Right lung (tissue), 10 donors: Measurements from ENCODE around the gene IFIT1B. TPM values are rescaled to one million over a fixed set of nuclear protein-coding genes. Genes with fewer than 3 reads are reported as not detected.
A peak's percentile ranks its signal among the peaks of the same experiment; 100 is the strongest.
"Not testable (repeated sequence)": the region's sequence is repeated elsewhere in the genome, so short reads cannot be mapped to it uniquely, and the experiment has no call there.

Experiments
- DNase-seq, 2 donors: peaks; one replicate each; pipeline ENCODE4 v3.0.0-alpha.2; 2013
- long read RNA-seq, 8 donors: transcript quantifications; one replicate each; lab custom pipeline, GENCODE V29; 2026
- polyA plus RNA-seq, 5 donors: library from polyadenylated mRNA; unstranded; fragments of 120-200 nt; gene quantifications; one replicate each; pipeline versions ENCODE4 v1.2.1 to v1.2.3, GENCODE V29; 2013; ENCODE audit warnings: inconsistent platforms in 1 of 5, low replicate concordance in 1 of 5; ENCODE audit not compliant: insufficient read length in 5 of 5, insufficient read depth in 1 of 5

IFIT1B gene
- polyA plus RNA-seq, result 1 to 10 TPM in 1 of 5 donors, under 1 TPM in 4; 0.13 to 1.1 (median 0.51) TPM
- long read RNA-seq, donor 1, result 0 reads
- long read RNA-seq, donor 2, result 0 reads
- long read RNA-seq, donor 3, result 0 reads
- long read RNA-seq, donor 4, result 0 reads
- long read RNA-seq, donor 5, partial matches to known transcripts, result 0 of 1 reads
- long read RNA-seq, donor 5, other reads (novel, unspliced or antisense), result 0 of 1 reads
- long read RNA-seq, donor 6, partial matches to known transcripts, result 0 of 1 reads
- long read RNA-seq, donor 6, other reads (novel, unspliced or antisense), result 0 of 1 reads
- long read RNA-seq, donor 7, result 0 reads
- long read RNA-seq, donor 8, result 0 reads

- DNase-seq, result no peak
Measured at GRCh38 chr10:89377705-89378637, at the start of gene IFIT1B. Gene IFIT1B (plus strand): TSS chr10:89378056. CDS start chr10:89378136, 80 bp downstream.

GRCh38 chr10:89329151-89329550, 48.7 kb upstream of the IFIT1B start:
- DNase-seq, result no peak

- not testable (repeated sequence) for DNase-seq
Measured at GRCh38 chr10:89330014-89330413, 47.8 kb upstream of the IFIT1B start.

- DNase-seq, result no peak
Measured at GRCh38 chr10:89330537-89331212, 47.2 kb upstream of the IFIT1B start.

GRCh38 chr10:89331487-89332122, 46.3 kb upstream of the IFIT1B start:
- DNase-seq, result not testable (repeated sequence)

- DNase-seq, result peak in 1 of 2 donors; percentile 66
Measured at GRCh38 chr10:89332123-89332633, 45.7 kb upstream of the IFIT1B start.

- DNase-seq, result no peak
Measured at GRCh38 chr10:89335226-89335625, 42.6 kb upstream of the IFIT1B start.

- no peak for DNase-seq
Measured at GRCh38 chr10:89336241-89336640, 41.6 kb upstream of the IFIT1B start.

- DNase-seq, result no peak
Measured at GRCh38 chr10:89337484-89337883, 40.4 kb upstream of the IFIT1B start.

GRCh38 chr10:89338713-89339112, 39.1 kb upstream of the IFIT1B start:
- no peak for DNase-seq

GRCh38 chr10:89339875-89340274, 38.0 kb upstream of the IFIT1B start:
- DNase-seq, result no peak

GRCh38 chr10:89341649-89342048, 36.2 kb upstream of the IFIT1B start:
- no peak for DNase-seq

GRCh38 chr10:89342206-89342958, 35.5 kb upstream of the IFIT1B start:
- no peak for DNase-seq

GRCh38 chr10:89343089-89343767, 34.6 kb upstream of the IFIT1B start:
- DNase-seq, result no peak

GRCh38 chr10:89344156-89344555, 33.7 kb upstream of the IFIT1B start:
- DNase-seq, result no peak

- DNase-seq, result no peak
Measured at GRCh38 chr10:89345367-89346000, 32.4 kb upstream of the IFIT1B start.

GRCh38 chr10:89346405-89347254, 31.2 kb upstream of the IFIT1B start:
- DNase-seq, result no peak

- DNase-seq, result no peak
Measured at GRCh38 chr10:89347701-89348457, 30.0 kb upstream of the IFIT1B start.
